GM12878 (cell line): ENCODE measurements around the gene KRI1. TPM values are rescaled to one million over a fixed set of nuclear protein-coding genes. Genes with fewer than 3 reads are reported as not detected.

Source experiments
- BCLAF1 ChIP-seq: fragments of 450-650 bp; IDR thresholded peaks from 2 replicates; pipeline ENCODE4 v1.6.1; 2017; ENCODE audit warnings: antibody characterized with exemption, mild to moderate bottlenecking, moderate library complexity
- CBFB ChIP-seq: IDR thresholded peaks from 2 replicates; pipeline ENCODE4 v1.6.1; 2016; ENCODE audit warnings: antibody characterized with exemption, low read depth
- CTCF ChIP-seq, 3 experiments: IDR thresholded peaks in 2 of 3; conservative IDR thresholded peaks in 1 of 3; 2 replicates each; pipeline ENCODE4 v1.5.1; 2011; ENCODE audit warnings: low read depth in 3 of 3, low read length in 3 of 3, mild to moderate bottlenecking in 3 of 3, control low read depth in 2 of 3, moderate library complexity in 2 of 3, inconsistent platforms in 1 of 3, mixed read lengths in 1 of 3; ENCODE audit not compliant: control insufficient read depth in 2 of 3, insufficient read depth in 1 of 3; ENCODE audit errors: extremely low read depth in 1 of 3
- HSF1 ChIP-seq: fragments of 150-350 bp; IDR thresholded peaks from 2 replicates; pipeline ENCODE4 v1.6.1; 2014; ENCODE audit warnings: mild to moderate bottlenecking, low read depth, low read length
- SIN3A ChIP-seq: IDR thresholded peaks from 2 replicates; pipeline ENCODE4 v1.6.1; 2012; ENCODE audit warnings: low read depth, low read length, improper control_type of control experiment
- ZBTB40 ChIP-seq: fragments of 450-650 bp; IDR thresholded peaks from 2 replicates; pipeline ENCODE4 v1.6.1; 2016; ENCODE audit warnings: mild to moderate bottlenecking, moderate library complexity, borderline replicate concordance
- polyA plus RNA-seq, 11 experiments: library from polyadenylated mRNA; depleted of rRNA in 4 of 11; unstranded in 6 of 11; stranded (reverse) in 5 of 11; fragments of >200 nt; fragmentation: Nextera tagmentation in 4 of 11; fragmentation: Illumina TruSeq in 1 of 11; extraction: Ambion mirVana in 4 of 11; extraction: Trizol in 1 of 11; gene quantifications; 1 replicate in 1 of 11; 2 replicates in 10 of 11; pipeline versions ENCODE4 v1.2.1 to v1.2.3, GENCODE V29; 2011 to 2016; ENCODE audit warnings: inconsistent platforms in 2 of 11, missing spikeins in 2 of 11, low read depth in 1 of 11
- total RNA-seq, 4 experiments: library from RNA; depleted of rRNA in 3 of 4; stranded (reverse); fragments of >200 nt in 3 of 4; fragmentation: Illumina TruSeq in 1 of 4; extraction: Trizol in 1 of 4; gene quantifications; 2 replicates each; pipeline versions ENCODE4 v1.2.1 to v1.2.3, GENCODE V29; 2013 to 2021

KRI1 gene
- total and polyA plus RNA-seq, 10 of the 15 experiments (the other 5 are each of a cell fraction or from before 2014, with no cell fraction given) = 0.98 to 42.5 (median 24.7) TPM

GRCh38 chr19:10587022-10587838 lies 21.4 kb upstream of the KRI1 start, which contains the start of gene AP1M2 (continued):
- no peak for TF ChIP-seq HSF1
- TF ChIP-seq CTCF (IDR thresholded peaks at IDR 0.05 in 2 of 3, conservative IDR thresholded peaks at IDR 0.05 in 1 of 3; ENCODE audit: control insufficient read depth in 2 of 3, extremely low read depth in 1 of 3, insufficient read depth in 1 of 3, low read depth in 3 of 3, low read length in 3 of 3) = no peak
- TF ChIP-seq SIN3A = no peak
- TF ChIP-seq BCLAF1 = no peak
- no peak for TF ChIP-seq CBFB
- no peak for TF ChIP-seq ZBTB40
